Measurements from ENCODE around the gene ECI1.
"Not testable (repeated sequence)": the region's sequence is repeated elsewhere in the genome, so short reads cannot be mapped to it uniquely, and the experiment has no call there.

GRCh38 chr16:2240331-2240730 is 11.1 kb downstream of the ECI1 start:
- TF ChIP-seq POLR2A (IDR thresholded peaks at IDR 0.05; ENCODE audit: borderline replicate concordance, extremely low read depth, insufficient read depth, insufficient read length); CTCF (IDR thresholded peaks at IDR 0.05 in 2 of 3, conservative IDR thresholded peaks at IDR 0.05 in 1 of 3; ENCODE audit: borderline replicate concordance in 1 of 3, insufficient read depth in 1 of 3, low read depth in 2 of 3, low read length in 2 of 3); YY1 (IDR thresholded peaks at IDR 0.05; ENCODE audit: extremely low read depth, insufficient replicate concordance, low read depth, low read length); RAD21 (IDR thresholded peaks at IDR 0.05; ENCODE audit: low read depth); JUND (IDR thresholded peaks at IDR 0.05): not testable (repeated sequence)

Data from HCT116 (cell line).